SU-DHL-6 (cell line): ENCODE data around the gene PKD2.

ENCODE experiments used
- H2AFZ ChIP-seq: fragments of 200-600 bp; sonication (generic); 2 replicates; pipeline ENCODE4 v1.6.1; 2014; ENCODE audit warnings: low read depth, mild to moderate bottlenecking, moderate library complexity, mixed read lengths, antibody characterized with exemption, low read length; ENCODE audit not compliant: severe bottlenecking
- H3F3A ChIP-seq: fragments of 200-600 bp; shearing (Covaris generic); 2 replicates; pipeline ENCODE4 v1.6.0; 2016; ENCODE audit warnings: antibody characterized with exemption, mild to moderate bottlenecking; ENCODE audit not compliant: insufficient read depth
- H3K27ac ChIP-seq: fragments of 200-600 bp; sonication (generic); 2 replicates; pipeline ENCODE4 v1.5.1; 2016; ENCODE audit warnings: low read depth, mild to moderate bottlenecking, low read length, moderate library complexity, mixed read lengths
- H3K27me3 ChIP-seq: fragments of 200-600 bp; sonication (generic), shearing (Covaris generic); 2 replicates; pipeline ENCODE4 v1.6.0; 2014; ENCODE audit warnings: mild to moderate bottlenecking, low read length
- H3K36me3 ChIP-seq: fragments of 200-600 bp; sonication (generic); 2 replicates; pipeline ENCODE4 v1.6.1; 2014; ENCODE audit warnings: mild to moderate bottlenecking, low read length, mixed read lengths
- H3K4me2 ChIP-seq: fragments of 300-600, 200-600 bp; shearing (Covaris generic), sonication (generic); 2 replicates; pipeline ENCODE4 v1.6.0; 2014; ENCODE audit warnings: low read length, low read depth, mild to moderate bottlenecking; ENCODE audit not compliant: poor library complexity, severe bottlenecking
- H3K4me3 ChIP-seq: fragments of 200-600 bp; sonication (generic); 2 replicates; pipeline ENCODE4 v1.5.1; 2014; ENCODE audit warnings: antibody characterized with exemption, low read length, mild to moderate bottlenecking, mixed read lengths; ENCODE audit not compliant: insufficient read depth, poor library complexity, severe bottlenecking
- H3K79me2 ChIP-seq: fragments of 200-600 bp; sonication (generic); 2 replicates; pipeline ENCODE4 v1.6.1; 2014; ENCODE audit warnings: mild to moderate bottlenecking, low read length, moderate library complexity; ENCODE audit not compliant: insufficient read depth
- H3K9ac ChIP-seq: fragments of 200-600 bp; sonication (generic); 2 replicates; pipeline ENCODE4 v1.7.0; 2014; ENCODE audit warnings: mild to moderate bottlenecking, low read length
- H3K9me2 ChIP-seq: fragments of 200-600 bp; sonication (generic); replicated peaks from 2 replicates; pipeline ENCODE4 v1.6.1; 2014; ENCODE audit warnings: low read length; ENCODE audit not compliant: insufficient read depth
- H3K9me3 ChIP-seq: fragments of 200-600 bp; sonication (generic); 2 replicates; pipeline ENCODE4 v1.6.1; 2014; ENCODE audit warnings: low read length, mixed read lengths; ENCODE audit not compliant: insufficient read depth
- H4K20me1 ChIP-seq: fragments of 200-600 bp; sonication (generic); 2 replicates; pipeline ENCODE4 v1.6.1; 2014; ENCODE audit warnings: low read depth, mild to moderate bottlenecking, antibody characterized with exemption, low read length, moderate library complexity, mixed read lengths
- CTCF ChIP-seq: fragments of 200-600 bp; sonication (generic); IDR thresholded peaks from one replicate; pipeline ENCODE4 v1.5.1; 2017; ENCODE audit warnings: antibody characterized with exemption, mild to moderate bottlenecking, low read length, moderate library complexity; ENCODE audit not compliant: insufficient read depth, poor library complexity, severe bottlenecking
- EZH2phosphoT487 ChIP-seq: fragments of 200-600 bp; sonication (generic), shearing (Covaris generic); conservative IDR thresholded peaks from 2 replicates; pipeline ENCODE4 v1.6.1; 2018; ENCODE audit warnings: mild to moderate bottlenecking, antibody characterized with exemption, low read length, moderate library complexity, mixed read lengths

PKD2 gene

GRCh38 chr4:88015659-88016295 is 8.3 kb downstream of the PKD2 start:
- Histone ChIP-seq H2AFZ (no peak overlapping the region), H3K9ac (no peak overlapping the region), H3K4me2 (no peak overlapping the region), H3K79me2 (no peaks in the 10 kb centered on the region), H3K9me2 (no peaks in the 10 kb centered on the region), H3K27ac (no peak overlapping the region), H3F3A (no peaks in the 10 kb centered on the region), H3K4me3 (no peak overlapping the region), H3K9me3 (no peaks in the 10 kb centered on the region), H3K36me3 (no peaks in the 10 kb centered on the region), H3K27me3 (no peaks in the 10 kb centered on the region), H4K20me1 (no peaks in the 10 kb centered on the region)
- TF ChIP-seq CTCF (no peak), EZH2phosphoT487 (no peak)

GRCh38 chr4:88017516-88018297 is 10.3 kb downstream of the PKD2 start:
- Histone ChIP-seq H3K27ac (no peak overlapping the region), H3F3A (no peaks in the 10 kb centered on the region), H3K9me3 (no peaks in the 10 kb centered on the region), H3K9ac (no peak overlapping the region), H3K4me3 (no peak overlapping the region), H3K4me2 (no peak overlapping the region), H4K20me1 (no peaks in the 10 kb centered on the region), H3K36me3 (no peaks in the 10 kb centered on the region), H3K9me2 (no peaks in the 10 kb centered on the region), H3K79me2 (no peaks in the 10 kb centered on the region), H2AFZ (no peak overlapping the region), H3K27me3 (no peaks in the 10 kb centered on the region)
- TF ChIP-seq CTCF (no peak), EZH2phosphoT487 (no peak)

GRCh38 chr4:88018466-88018865 is 11.0 kb downstream of the PKD2 start:
- H3K9ac ChIP-seq: no peak overlapping the region
- no peaks in the 10 kb centered on the region for H3K36me3 ChIP-seq
- H3K9me2 ChIP-seq: no peaks in the 10 kb centered on the region
- H3K27me3 ChIP-seq: no peaks in the 10 kb centered on the region
- H2AFZ ChIP-seq: no peak overlapping the region
- H3K27ac ChIP-seq: no peak overlapping the region
- H3K79me2 ChIP-seq: no peaks in the 10 kb centered on the region
- no peak overlapping the region for H3K4me2 ChIP-seq
- no peak overlapping the region for H3K4me3 ChIP-seq
- no peaks in the 10 kb centered on the region for H3K9me3 ChIP-seq
- no peaks in the 10 kb centered on the region for H3F3A ChIP-seq
- H4K20me1 ChIP-seq: no peaks in the 10 kb centered on the region
- TF ChIP-seq EZH2phosphoT487: no peak
- no peak for TF ChIP-seq CTCF
